Adrenal gland (tissue), 12 donors: ENCODE results near the gene UBE2H. TPM values are rescaled to one million over a fixed set of nuclear protein-coding genes. Genes with fewer than 3 reads are reported as not detected.

ENCODE experiments used
- DNase-seq, 7 donors: peaks; one replicate each; pipeline ENCODE4 v3.0.0-alpha.2; 2019 to 2020
- H3K27ac ChIP-seq, 5 donors: fragments of 200-600 bp; sonication (generic) in 4 of 5; 1 replicate in 3 of 5; 2 replicates in 2 of 5; pipeline versions ENCODE4 v1.5.1 to v1.8.0; 2016 to 2020; ENCODE audit warnings: mild to moderate bottlenecking in 1 of 5
- H3K27me3 ChIP-seq: fragments of 200-600 bp; 2 replicates; pipeline ENCODE4 v1.8.0; 2021
- H3K36me3 ChIP-seq, 2 donors: fragments of 200-600 bp; replicated peaks in 1 of 2; 1 replicate in 1 of 2; 2 replicates in 1 of 2; pipeline versions ENCODE4 v1.5.1 to v1.8.0; 2018 to 2022
- H3K4me1 ChIP-seq, 2 donors: fragments of 200-600 bp; replicated peaks in 1 of 2; 1 replicate in 1 of 2; 2 replicates in 1 of 2; pipeline versions ENCODE4 v1.5.1 to v1.8.0; 2018 to 2021
- H3K4me3 ChIP-seq, 4 donors: fragments of 200-600 bp; sonication (generic) in 3 of 4; one replicate each; pipeline ENCODE4 v1.5.1; 2016 to 2018
- H3K9me3 ChIP-seq, 3 donors: fragments of 200-600 bp; sonication (generic) in 1 of 3; replicated peaks in 1 of 3; 1 replicate in 2 of 3; 2 replicates in 1 of 3; pipeline versions ENCODE4 v1.5.1 to v1.8.0; 2016 to 2021
- POLR2A ChIP-seq, 2 donors: fragments of 450-650 bp; IDR thresholded peaks; one replicate each; pipeline ENCODE4 v1.6.1; 2017; ENCODE audit warnings: antibody characterized with exemption in 2 of 2, mild to moderate bottlenecking in 2 of 2, moderate library complexity in 1 of 2
- WGBS, 4 donors: extraction: QIAGEN DNeasy Blood & Tissue Kit in 2 of 4; methylation state at CpG; one replicate each; pipeline versions ENCODE4 v1.1.5 to v1.1.7; 2013 to 2017; 5-methylcytosine and 5-hydroxymethylcytosine counted together
- intact Hi-C, 2 donors: fragments of 100-400 bp; cut with DNase I; formaldehyde crosslinking; loops; one replicate each; pipeline versions ENCODE4 v1.14.1 to v1.15.0; 2022 to 2023
- polyA plus RNA-seq, 3 donors: library from polyadenylated mRNA; stranded (reverse); fragments of 200-250 nt in 2 of 3; fragments of 350-450 nt in 1 of 3; fragmentation: Illumina TruSeq in 1 of 3; extraction: RNeasy Lipid Tissue Mini Kit (QIAGEN cat#74804) in 1 of 3; gene quantifications; one replicate each; pipeline ENCODE4 v1.2.3, GENCODE V29; 2013 to 2014
- total RNA-seq, 9 donors: library from RNA; depleted of rRNA in 4 of 9; stranded (reverse); fragments of >200 nt in 4 of 9; fragments of 120-200 nt in 1 of 9; fragmentation: NEBNext Ultra II Directional in 1 of 9; extraction: Animal tissue kit (Norgen Biotek cat#: 25700) in 1 of 9; gene quantifications; one replicate each; pipeline versions ENCODE4 v1.1.0 to v1.2.4, GENCODE V29; 2013 to 2023
- TF ChIP-seq, protein P1 (sequence below), 6 experiments: fragments of 450-650 bp in 4 of 6; fragments of 200-600 bp in 2 of 6; sonication (generic) in 1 of 6; IDR thresholded peaks; 1 replicate in 5 of 6; 2 replicates in 1 of 6; pipeline versions ENCODE4 v1.5.1 to v1.8.0; 2016 to 2021; ENCODE audit warnings: antibody characterized with exemption in 6 of 6, mild to moderate bottlenecking in 2 of 6, moderate library complexity in 1 of 6
- donor health status: healthy with polysubstance abuse.
- donor health status: Bipolar disorder and iron deficiency.
- donor health status: DM: yes; HTN: yes; CAD: no.
- donor health status: DM: no; HTN: no; CAD: no.
- donor health status: DM: no; HTN: no; CAD: no.
- donor health status: DM: yes; HTN: yes; CAD: no.

Gene UBE2H
- total and polyA plus RNA-seq, 12 donors: 48.3 to 392 (median 143) TPM

DNA sequence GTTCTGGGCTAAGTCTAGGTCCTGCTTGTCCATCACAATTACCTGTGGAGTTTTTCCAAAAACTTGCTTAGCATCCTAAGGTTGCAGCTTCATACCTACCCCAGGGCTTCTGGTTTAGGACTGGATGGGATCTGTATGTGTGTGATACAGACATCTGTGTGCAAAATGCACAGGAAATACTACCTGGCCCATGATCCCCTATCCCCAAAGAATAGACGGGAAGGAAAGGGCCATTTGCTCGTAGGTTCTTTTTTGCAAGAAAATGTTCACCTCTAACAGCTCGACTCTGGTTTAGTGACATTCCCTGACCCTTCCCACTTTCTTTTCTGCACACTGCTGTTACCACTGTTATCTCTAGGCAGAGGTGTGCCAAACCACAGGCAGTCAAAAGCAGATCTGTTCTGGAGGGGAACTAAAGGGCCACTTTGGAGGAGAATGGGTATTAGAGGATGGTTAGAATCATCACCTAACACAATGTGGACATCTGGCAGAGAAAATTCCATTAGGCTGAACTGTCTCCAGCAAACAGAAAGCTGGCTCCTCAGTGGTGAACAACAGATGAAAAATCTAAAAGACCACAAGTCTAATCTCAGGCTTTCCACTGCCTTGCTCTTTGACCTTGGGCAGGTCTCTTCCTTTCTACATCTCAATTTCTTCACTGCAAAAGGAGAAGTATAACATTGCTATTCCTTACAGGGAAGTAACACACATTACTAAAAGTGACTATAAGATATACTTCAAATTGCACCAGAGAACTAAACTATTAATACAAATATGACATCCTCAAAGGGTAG, 107.4 kb downstream of the UBE2H start:
- peak in 1 of 7 donors; percentile 46 for DNase-seq
- H3K4me3 ChIP-seq: no peak overlapping the region
- TF ChIP-seq POLR2A (IDR thresholded peaks at IDR 0.05): no peak
- TF ChIP-seq, protein P1, sequence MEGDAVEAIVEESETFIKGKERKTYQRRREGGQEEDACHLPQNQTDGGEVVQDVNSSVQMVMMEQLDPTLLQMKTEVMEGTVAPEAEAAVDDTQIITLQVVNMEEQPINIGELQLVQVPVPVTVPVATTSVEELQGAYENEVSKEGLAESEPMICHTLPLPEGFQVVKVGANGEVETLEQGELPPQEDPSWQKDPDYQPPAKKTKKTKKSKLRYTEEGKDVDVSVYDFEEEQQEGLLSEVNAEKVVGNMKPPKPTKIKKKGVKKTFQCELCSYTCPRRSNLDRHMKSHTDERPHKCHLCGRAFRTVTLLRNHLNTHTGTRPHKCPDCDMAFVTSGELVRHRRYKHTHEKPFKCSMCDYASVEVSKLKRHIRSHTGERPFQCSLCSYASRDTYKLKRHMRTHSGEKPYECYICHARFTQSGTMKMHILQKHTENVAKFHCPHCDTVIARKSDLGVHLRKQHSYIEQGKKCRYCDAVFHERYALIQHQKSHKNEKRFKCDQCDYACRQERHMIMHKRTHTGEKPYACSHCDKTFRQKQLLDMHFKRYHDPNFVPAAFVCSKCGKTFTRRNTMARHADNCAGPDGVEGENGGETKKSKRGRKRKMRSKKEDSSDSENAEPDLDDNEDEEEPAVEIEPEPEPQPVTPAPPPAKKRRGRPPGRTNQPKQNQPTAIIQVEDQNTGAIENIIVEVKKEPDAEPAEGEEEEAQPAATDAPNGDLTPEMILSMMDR (IDR thresholded peaks at IDR 0.05): no peak
- H3K9me3 ChIP-seq: no peaks in the 10 kb centered on the region
- H3K36me3 ChIP-seq: no peaks in the 10 kb centered on the region
- intact Hi-C loops: no loop called here
- peaks cover 41 to 74% of the 10 kb centered on the region in 2 donors for H3K4me1 ChIP-seq
- H3K27ac ChIP-seq: peak overlapping the region in 3 of 5 donors; percentile 56 to 77 (median 69)
- WGBS, 4 donors: 51 to 68% (median 59%) methylated on average over 3 of the region's 3 CpGs
- no peaks in the 10 kb centered on the region for H3K27me3 ChIP-seq

DNA sequence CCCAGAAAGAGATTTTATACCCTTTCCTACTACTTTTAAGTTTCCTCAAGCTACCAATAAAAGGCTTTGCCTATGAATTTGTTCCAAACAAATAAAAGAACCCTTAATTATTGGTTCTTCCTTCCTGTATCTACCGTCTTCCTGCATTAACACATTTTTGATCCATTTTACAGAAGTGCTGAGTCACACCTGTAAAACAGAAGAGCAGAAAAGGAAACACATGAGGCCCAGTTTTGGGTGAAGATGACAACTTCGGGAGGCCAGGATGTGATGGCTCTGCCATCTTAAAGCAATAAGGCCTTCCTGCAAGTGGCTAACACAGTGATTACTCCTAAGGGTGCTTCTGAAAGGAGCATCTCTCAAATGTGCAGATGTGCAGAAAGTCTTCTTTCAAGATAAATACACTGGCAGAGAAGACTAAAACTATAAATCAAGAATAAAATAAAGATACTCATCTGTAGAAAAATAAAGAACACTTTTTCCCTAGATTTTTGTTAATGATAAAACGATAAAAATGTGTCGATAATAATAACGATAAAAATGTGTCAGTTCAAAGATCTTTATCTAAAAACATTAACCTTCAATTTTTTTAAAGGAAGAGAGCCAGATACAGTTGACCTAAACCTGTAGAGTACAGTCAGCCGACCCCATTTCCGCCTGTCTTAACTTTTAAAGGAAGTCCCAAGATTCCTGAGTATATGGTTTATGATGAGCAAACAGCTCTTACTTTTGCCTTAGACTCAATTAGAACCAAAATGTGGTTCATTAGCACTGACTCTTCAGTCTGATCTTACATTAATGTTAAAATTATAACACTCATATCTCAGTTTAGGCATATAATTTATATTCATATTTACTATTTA, 108.6 kb downstream of the UBE2H start:
- H3K4me3 ChIP-seq: no peak overlapping the region
- 31 to 40% (median 35%) methylated on average over 7 of the region's 7 CpGs for WGBS, 4 donors
- no peaks in the 10 kb centered on the region for H3K9me3 ChIP-seq
- peak overlapping the region in 3 of 5 donors; percentile 29 to 77 (median 69) for H3K27ac ChIP-seq
- intact Hi-C loops: no loop called here
- H3K4me1 ChIP-seq: peaks cover 44 to 75% of the 10 kb centered on the region in 2 donors
- H3K36me3 ChIP-seq: no peaks in the 10 kb centered on the region
- DNase-seq: peak in 1 of 7 donors; percentile 35
- no peaks in the 10 kb centered on the region for H3K27me3 ChIP-seq
- no peak for TF ChIP-seq POLR2A (IDR thresholded peaks at IDR 0.05)
- TF ChIP-seq, protein P1 (IDR thresholded peaks at IDR 0.05): no peak

DNA sequence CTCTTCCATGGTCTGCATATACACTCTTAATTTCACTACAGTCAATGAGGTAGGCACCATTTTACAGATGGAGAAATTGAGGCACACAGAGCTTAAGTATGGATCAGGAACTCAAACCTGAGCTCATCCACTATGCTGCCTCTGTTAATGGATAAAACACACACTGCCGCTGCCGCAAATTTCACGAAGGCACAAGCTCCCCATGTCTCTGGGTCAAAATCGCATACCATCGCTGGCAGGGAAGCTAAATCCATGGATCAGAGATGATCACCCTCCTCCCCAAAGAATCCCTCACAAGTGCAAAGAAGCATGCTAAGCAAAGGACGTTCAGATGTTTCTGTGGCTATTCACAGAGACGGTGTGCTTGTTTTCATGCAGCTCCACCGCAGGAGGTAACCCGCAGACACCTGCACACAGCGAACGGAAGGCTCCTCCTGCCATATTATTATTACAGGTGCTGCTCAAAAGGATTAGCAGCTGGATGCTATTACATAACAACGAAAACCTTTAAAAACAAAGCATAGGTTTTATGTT, 109.3 kb downstream of the UBE2H start:
- H3K4me3 ChIP-seq: no peak overlapping the region
- WGBS, 4 donors: 87 to 95% (median 89%) methylated on average over 12 of the region's 12 CpGs
- H3K4me1 ChIP-seq: peaks cover 44 to 68% of the 10 kb centered on the region in 2 donors
- H3K27me3 ChIP-seq: no peaks in the 10 kb centered on the region
- H3K9me3 ChIP-seq: no peaks in the 10 kb centered on the region
- peak overlapping the region in 2 of 5 donors; percentile 20 to 77 for H3K27ac ChIP-seq
- intact Hi-C loops: no loop called here
- peaks cover 0 to 6% of the 10 kb centered on the region in 2 donors for H3K36me3 ChIP-seq
- DNase-seq: peak in 1 of 7 donors; percentile 41
- TF ChIP-seq POLR2A (IDR thresholded peaks at IDR 0.05): no peak
- TF ChIP-seq, protein P1 (IDR thresholded peaks at IDR 0.05): no peak

DNA sequence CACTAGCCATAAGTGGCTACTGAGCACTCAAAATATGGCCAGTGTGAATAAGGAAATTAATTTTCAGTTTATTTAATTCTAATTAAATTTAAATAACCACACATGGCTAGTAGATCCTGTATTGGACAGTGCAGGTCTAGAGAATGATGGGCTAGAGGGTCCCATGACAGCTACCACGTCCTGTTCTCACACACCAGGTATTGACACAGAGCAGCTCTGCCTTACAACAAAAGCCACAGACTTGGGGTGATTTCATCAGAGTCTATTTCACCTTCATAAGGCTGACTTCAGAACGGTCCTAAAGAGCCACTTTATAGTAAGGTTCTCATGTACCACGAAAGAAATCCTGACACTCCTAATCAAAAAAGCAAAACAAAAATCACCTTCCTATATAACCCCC, 111.3 kb downstream of the UBE2H start:
- peak in 1 of 7 donors; percentile 46 for DNase-seq
- H3K4me3 ChIP-seq: no peak overlapping the region
- peak overlapping the region; percentile 15 to 71 (median 33) for H3K27ac ChIP-seq
- intact Hi-C loops: no loop called here
- H3K9me3 ChIP-seq: no peaks in the 10 kb centered on the region
- H3K36me3 ChIP-seq: peaks cover 0 to 23% of the 10 kb centered on the region in 2 donors
- H3K27me3 ChIP-seq: no peaks in the 10 kb centered on the region
- TF ChIP-seq, protein P1 (IDR thresholded peaks at IDR 0.05): no peak
- no peak for TF ChIP-seq POLR2A (IDR thresholded peaks at IDR 0.05)
- peaks cover 41 to 66% of the 10 kb centered on the region in 2 donors for H3K4me1 ChIP-seq
- WGBS, 4 donors: 65 to 74% (median 71%) methylated on average over 3 of the region's 3 CpGs
